Sigmoid colon (tissue), 4 donors: ENCODE results near the gene RAB1B.

Source experiments
- EP300 ChIP-seq, 4 donors: sonication (generic); formaldehyde crosslinking; IDR thresholded peaks; one replicate each; pipeline ENCODE4 v1.6.1; 2017; ENCODE audit warnings: antibody characterized with exemption in 4 of 4
- POLR2A ChIP-seq, 2 donors: fragments of 450-650 bp; IDR thresholded peaks; one replicate each; pipeline ENCODE4 v1.6.1; 2016; ENCODE audit warnings: antibody characterized with exemption in 2 of 2, mild to moderate bottlenecking in 2 of 2, moderate library complexity in 2 of 2
- POLR2AphosphoS5 ChIP-seq, 4 donors: sonication (generic); formaldehyde crosslinking; IDR thresholded peaks; one replicate each; pipeline ENCODE4 v1.6.1; 2017; ENCODE audit warnings: antibody characterized with exemption in 4 of 4
- TF ChIP-seq, protein P1 (sequence below), 4 experiments: fragments of 450-650 bp in 3 of 4; fragments of 200-600 bp in 1 of 4; IDR thresholded peaks; one replicate each; pipeline ENCODE4 v1.5.1; 2016 to 2019; ENCODE audit warnings: antibody characterized with exemption in 4 of 4, mild to moderate bottlenecking in 3 of 4, moderate library complexity in 2 of 4

DNA sequence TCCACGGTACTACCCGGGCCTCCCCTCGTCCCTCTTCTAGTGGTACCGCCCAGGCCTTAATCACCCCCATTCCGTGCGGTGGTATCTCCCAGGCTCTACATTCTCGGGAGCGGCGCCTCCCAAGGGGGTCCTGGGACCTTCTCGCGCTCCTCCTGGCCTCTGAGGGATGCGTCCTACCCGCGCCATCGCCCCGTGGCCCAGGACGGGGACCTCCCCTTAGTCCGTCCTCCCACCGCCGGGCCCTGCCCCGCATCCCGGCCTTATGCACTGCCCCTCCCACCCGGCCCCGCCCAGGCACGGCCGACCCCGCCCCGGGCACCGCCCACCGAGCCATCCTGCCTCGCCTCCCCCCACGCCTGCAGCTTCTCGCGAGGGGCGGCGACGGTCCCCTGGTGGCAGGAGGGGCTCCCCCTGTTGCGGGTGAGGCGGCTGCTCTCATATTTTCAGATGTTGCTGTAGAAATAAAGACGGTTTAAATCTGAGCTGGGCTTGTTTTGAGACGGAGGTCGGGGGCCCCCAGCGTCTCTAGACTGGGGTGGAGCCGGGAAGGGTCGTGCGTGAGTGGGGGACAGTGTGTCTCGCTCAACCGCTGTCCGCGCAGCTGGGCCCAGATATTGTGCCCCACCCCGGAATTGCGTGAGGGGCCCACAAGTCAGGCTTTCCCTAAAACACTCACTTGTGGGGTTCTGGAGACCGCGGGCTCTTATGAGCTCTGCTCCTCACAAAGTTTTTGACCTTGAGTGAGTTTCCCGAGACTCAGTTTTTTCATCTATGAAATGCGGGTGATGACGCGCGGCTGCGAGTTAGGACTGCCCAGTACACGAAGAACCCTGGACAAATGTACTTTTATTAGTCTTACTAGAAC is 828 bp upstream of the RAB1B start:
- TF ChIP-seq, protein P1, sequence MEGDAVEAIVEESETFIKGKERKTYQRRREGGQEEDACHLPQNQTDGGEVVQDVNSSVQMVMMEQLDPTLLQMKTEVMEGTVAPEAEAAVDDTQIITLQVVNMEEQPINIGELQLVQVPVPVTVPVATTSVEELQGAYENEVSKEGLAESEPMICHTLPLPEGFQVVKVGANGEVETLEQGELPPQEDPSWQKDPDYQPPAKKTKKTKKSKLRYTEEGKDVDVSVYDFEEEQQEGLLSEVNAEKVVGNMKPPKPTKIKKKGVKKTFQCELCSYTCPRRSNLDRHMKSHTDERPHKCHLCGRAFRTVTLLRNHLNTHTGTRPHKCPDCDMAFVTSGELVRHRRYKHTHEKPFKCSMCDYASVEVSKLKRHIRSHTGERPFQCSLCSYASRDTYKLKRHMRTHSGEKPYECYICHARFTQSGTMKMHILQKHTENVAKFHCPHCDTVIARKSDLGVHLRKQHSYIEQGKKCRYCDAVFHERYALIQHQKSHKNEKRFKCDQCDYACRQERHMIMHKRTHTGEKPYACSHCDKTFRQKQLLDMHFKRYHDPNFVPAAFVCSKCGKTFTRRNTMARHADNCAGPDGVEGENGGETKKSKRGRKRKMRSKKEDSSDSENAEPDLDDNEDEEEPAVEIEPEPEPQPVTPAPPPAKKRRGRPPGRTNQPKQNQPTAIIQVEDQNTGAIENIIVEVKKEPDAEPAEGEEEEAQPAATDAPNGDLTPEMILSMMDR (IDR thresholded peaks at IDR 0.05) = peak in 2 of 4 experiments; percentile 7 to 28
- TF ChIP-seq POLR2AphosphoS5 (IDR thresholded peaks at IDR 0.05) (peak; percentile 90 to 98 (median 94)), POLR2A (IDR thresholded peaks at IDR 0.05) (peak; percentile 78 to 84), EP300 (IDR thresholded peaks at IDR 0.05) (peak in 1 of 4 donors; percentile 78)
